H9 (cell line): ENCODE measurements around the gene PMEPA1. TPM values are rescaled to one million over a fixed set of nuclear protein-coding genes. Genes with fewer than 3 reads are reported as not detected.

ENCODE experiments used
- DNase-seq: peaks from one replicate; pipeline ENCODE4 v3.0.0-alpha.2; 2017
- H2AFZ ChIP-seq: one replicate; pipeline ENCODE4 v1.6.1; 2013; ENCODE audit warnings: mild to moderate bottlenecking, low read length, control low read depth, moderate library complexity
- H2AK5ac ChIP-seq: 2 replicates; pipeline ENCODE4 v1.6.1; 2013; ENCODE audit warnings: low read length, control low read depth, mixed read lengths; ENCODE audit not compliant: insufficient read length
- H2BK120ac ChIP-seq: one replicate; pipeline ENCODE4 v1.6.1; 2013; ENCODE audit warnings: low read depth, mild to moderate bottlenecking, low read length, control low read depth, inconsistent platforms; ENCODE audit not compliant: poor library complexity, severe bottlenecking
- H2BK12ac ChIP-seq: 2 replicates; pipeline ENCODE4 v1.6.1; 2013; ENCODE audit warnings: low read length, control low read depth, mixed read lengths, low read depth; ENCODE audit not compliant: insufficient read length
- H2BK15ac ChIP-seq: 2 replicates; pipeline ENCODE4 v1.6.1; 2013; ENCODE audit warnings: low read depth, low read length, control low read depth
- H2BK20ac ChIP-seq: one replicate; pipeline ENCODE4 v1.6.1; 2013; ENCODE audit warnings: low read depth, mild to moderate bottlenecking, low read length, control low read depth, inconsistent platforms; ENCODE audit not compliant: poor library complexity, severe bottlenecking
- H2BK5ac ChIP-seq: 2 replicates; pipeline ENCODE4 v1.6.1; 2013; ENCODE audit warnings: low read length, control low read depth, mixed read lengths; ENCODE audit not compliant: insufficient read length
- H3K14ac ChIP-seq: 2 replicates; pipeline ENCODE4 v1.6.1; 2013; ENCODE audit warnings: low read length, control low read depth; ENCODE audit not compliant: insufficient read depth
- H3K18ac ChIP-seq: 2 replicates; pipeline ENCODE4 v1.6.1; 2013; ENCODE audit warnings: low read depth, mild to moderate bottlenecking, mixed read lengths, low read length, control low read depth; ENCODE audit not compliant: insufficient read length
- H3K23ac ChIP-seq: 2 replicates; pipeline ENCODE4 v1.6.1; 2013; ENCODE audit warnings: low read length, control low read depth, mixed read lengths, low read depth; ENCODE audit not compliant: insufficient read length
- H3K23me2 ChIP-seq: 2 replicates; pipeline ENCODE4 v1.6.1; 2013; ENCODE audit warnings: low read depth, mild to moderate bottlenecking, mixed read lengths, low read length, control low read depth; ENCODE audit not compliant: insufficient read length, poor library complexity, severe bottlenecking
- H3K27ac ChIP-seq: 2 replicates; pipeline ENCODE4 v1.5.1; 2013; ENCODE audit warnings: low read length, control low read depth, mixed read lengths, low read depth; ENCODE audit not compliant: insufficient read length
- H3K27me3 ChIP-seq: 2 replicates; pipeline ENCODE4 v1.6.1; 2013; ENCODE audit warnings: low read length, control low read depth, inconsistent platforms; ENCODE audit not compliant: insufficient read depth
- H3K4ac ChIP-seq: 2 replicates; pipeline ENCODE4 v1.6.1; 2013; ENCODE audit warnings: low read depth, mild to moderate bottlenecking, control low read depth, inconsistent platforms, low read length, moderate library complexity
- H3K4me1 ChIP-seq: 2 replicates; pipeline ENCODE4 v1.6.1; 2013; ENCODE audit warnings: low read length, control low read depth, inconsistent platforms; ENCODE audit not compliant: insufficient read depth
- H3K4me2 ChIP-seq: 2 replicates; pipeline ENCODE4 v1.6.1; 2013; ENCODE audit warnings: low read length, control low read depth, mixed read lengths; ENCODE audit not compliant: insufficient read length, insufficient read depth
- H3K56ac ChIP-seq: 2 replicates; pipeline ENCODE4 v1.6.1; 2013; ENCODE audit warnings: low read depth, mild to moderate bottlenecking, mixed read lengths, low read length, control low read depth; ENCODE audit not compliant: insufficient read length
- H3K79me1 ChIP-seq: 2 replicates; pipeline ENCODE4 v1.6.1; 2013; ENCODE audit warnings: low read depth, mild to moderate bottlenecking, moderate library complexity, low read length, control low read depth, inconsistent platforms; ENCODE audit not compliant: insufficient read depth, poor library complexity, severe bottlenecking
- H3K79me2 ChIP-seq: 2 replicates; pipeline ENCODE4 v1.6.1; 2013; ENCODE audit warnings: low read length, control low read depth, inconsistent platforms; ENCODE audit not compliant: insufficient read depth
- H3K9ac ChIP-seq: 2 replicates; pipeline ENCODE4 v1.6.1; 2013; ENCODE audit warnings: low read length, control low read depth, mixed read lengths; ENCODE audit not compliant: insufficient read length; ENCODE audit errors: extremely low read depth
- H3K9me3 ChIP-seq: one replicate; pipeline ENCODE4 v1.6.1; 2013; ENCODE audit warnings: low read depth, low read length, inconsistent platforms; ENCODE audit not compliant: control insufficient read depth
- H3T11ph ChIP-seq: one replicate; pipeline ENCODE4 v1.6.1; 2013; ENCODE audit warnings: mild to moderate bottlenecking, low read length, control low read depth, inconsistent platforms
- H4K20me1 ChIP-seq: one replicate; pipeline ENCODE4 v1.6.1; 2013; ENCODE audit not compliant: control insufficient read depth, insufficient read length, insufficient read depth
- H4K5ac ChIP-seq: 2 replicates; pipeline ENCODE4 v1.6.1; 2013; ENCODE audit warnings: low read depth, mild to moderate bottlenecking, mixed read lengths, low read length, control low read depth; ENCODE audit not compliant: insufficient read length
- H4K8ac ChIP-seq: replicated peaks from 2 replicates; pipeline ENCODE4 v1.6.1; 2013; ENCODE audit warnings: low read length, control low read depth, mixed read lengths, low read depth; ENCODE audit not compliant: insufficient read length
- H4K91ac ChIP-seq: 2 replicates; pipeline ENCODE4 v1.6.1; 2013; ENCODE audit warnings: low read depth, mild to moderate bottlenecking, moderate library complexity, mixed read lengths, low read length, control low read depth; ENCODE audit not compliant: insufficient read length
- H3K27ac Mint-ChIP-seq, 3 experiments: 2 replicates in 2 of 3; 3 replicates in 1 of 3; pipeline ENCODE4 v1.8.0; 2020 to 2021; ENCODE audit warnings: mixed read lengths in 3 of 3, mild to moderate bottlenecking in 1 of 3, moderate library complexity in 1 of 3
- H3K27me3 Mint-ChIP-seq: 2 replicates; pipeline ENCODE4 v1.8.0; 2021; ENCODE audit warnings: low read depth, mild to moderate bottlenecking, moderate library complexity, mixed read lengths
- H3K36me3 Mint-ChIP-seq, 3 experiments: 2 replicates in 2 of 3; 3 replicates in 1 of 3; pipeline ENCODE4 v1.8.0; 2020 to 2021; ENCODE audit warnings: low read depth in 3 of 3, mixed read lengths in 3 of 3; ENCODE audit not compliant: insufficient read depth in 1 of 3
- H3K4me1 Mint-ChIP-seq, 2 experiments: 2 replicates each; pipeline ENCODE4 v1.8.0; 2020; ENCODE audit warnings: mixed read lengths in 2 of 2
- H3K4me3 Mint-ChIP-seq, 2 experiments: 2 replicates in 1 of 2; 3 replicates in 1 of 2; pipeline ENCODE4 v1.8.0; 2020 to 2021; ENCODE audit warnings: mild to moderate bottlenecking in 2 of 2, mixed read lengths in 2 of 2, moderate library complexity in 1 of 2
- H3K9me3 Mint-ChIP-seq, 2 experiments: 2 replicates in 1 of 2; 3 replicates in 1 of 2; pipeline ENCODE4 v1.8.0; 2020; ENCODE audit warnings: mild to moderate bottlenecking in 2 of 2, mixed read lengths in 2 of 2, moderate library complexity in 1 of 2
- WGBS: extraction: QIAGEN DNeasy Blood & Tissue Kit; methylation state at CpG from one replicate; pipeline ENCODE4 v1.1.7; 2013; ENCODE audit warnings: missing lambda C conversion rate, low lambda C conversion rate, mixed read lengths; ENCODE audit not compliant: insufficient read length; ENCODE audit errors: extremely low coverage; 5-methylcytosine and 5-hydroxymethylcytosine counted together
- total RNA-seq: library from RNA; stranded (reverse); gene quantifications from 2 replicates; pipeline ENCODE4 v1.2.1, GENCODE V29; 2021
- TF ChIP-seq, protein P1 (sequence below): fragments of 200-600 bp; sonication (generic); conservative IDR thresholded peaks from 3 replicates; pipeline ENCODE4 v1.8.0; 2021; ENCODE audit warnings: antibody characterized with exemption, mild to moderate bottlenecking

The PMEPA1 gene
- total RNA-seq, 1 experiment from 2014 or later: 34.6 TPM

DNA sequence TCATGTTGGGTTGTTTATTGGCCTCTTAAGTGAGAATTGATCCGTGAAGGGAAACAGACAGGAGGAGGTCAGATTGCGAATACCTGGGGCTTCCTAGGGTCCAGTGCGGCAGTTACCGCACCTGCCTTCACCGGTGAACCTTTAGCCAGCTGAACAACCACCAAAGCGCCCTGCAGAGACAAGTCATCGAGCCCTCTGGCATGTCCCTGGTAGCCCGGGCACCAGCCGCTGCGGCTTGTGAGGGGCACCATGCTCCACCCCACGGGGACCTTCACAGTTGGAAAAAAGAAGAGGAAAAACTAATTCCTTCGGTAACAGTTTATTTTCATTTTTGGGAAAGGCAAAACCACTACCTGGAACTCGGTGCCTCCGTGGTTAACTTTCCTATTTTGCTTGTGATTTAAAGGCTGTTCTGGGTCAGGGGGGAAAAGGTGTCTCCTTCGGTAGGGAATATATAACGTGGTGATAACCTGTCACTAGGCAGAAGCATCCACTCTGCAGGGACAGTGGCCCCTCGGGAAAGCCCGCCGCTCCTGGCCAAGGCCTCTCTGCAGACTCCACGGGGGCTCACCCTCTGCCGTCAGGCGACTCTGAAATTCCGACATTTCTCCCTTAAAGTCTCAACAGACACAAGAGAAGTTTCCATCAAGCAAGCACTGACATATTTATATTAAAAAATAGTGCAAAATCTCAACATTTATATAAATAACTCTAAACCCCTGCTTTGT, 58.9 kb downstream of the PMEPA1 start:
- Histone ChIP-seq H3K14ac (no peak overlapping the region), H3K4me2 (no peak overlapping the region), H3K9me3 (no peaks in the 10 kb centered on the region), H3K18ac (no peak overlapping the region), H3T11ph (no peak overlapping the region), H2BK12ac (no peak overlapping the region), H3K23me2 (no peaks in the 10 kb centered on the region), H2BK120ac (no peak overlapping the region), H4K8ac (no peak overlapping the region), H4K91ac (no peak overlapping the region), H2AK5ac (no peak overlapping the region), H2BK20ac (no peak overlapping the region), H4K20me1 (no peaks in the 10 kb centered on the region), H3K4me1 (0 out of 2 replicates have a peak, but pooled peaks cover 3% of the 10 kb centered on the region), H3K27ac (no peak overlapping the region), H3K56ac (no peak overlapping the region), H3K79me1 (no peaks in the 10 kb centered on the region), H3K4ac (no peak overlapping the region), H3K79me2 (no peaks in the 10 kb centered on the region), H3K23ac (no peak overlapping the region), H3K9ac (no peak overlapping the region), H4K5ac (no peak overlapping the region), H2BK5ac (no peak overlapping the region), H3K27me3 (no peaks in the 10 kb centered on the region), H2AFZ (no peak overlapping the region), H2BK15ac (no peak overlapping the region)
- no CpG with 5 or more reads among the region's 23 CpGs for WGBS
- Mint-ChIP-seq H3K27me3 (no peaks in the 10 kb centered on the region), H3K4me1 (peaks cover 17 to 26% of the 10 kb centered on the region in 2 experiments), H3K4me3 (no peak overlapping the region), H3K9me3 (peaks cover 3 to 4% of the 10 kb centered on the region in 2 experiments), H3K27ac (no peak overlapping the region; a peak in 1 of 7 replicates), H3K36me3 (peaks cover 10 to 40% (median 15%) of the 10 kb centered on the region in 3 experiments)
- TF ChIP-seq, protein P1, sequence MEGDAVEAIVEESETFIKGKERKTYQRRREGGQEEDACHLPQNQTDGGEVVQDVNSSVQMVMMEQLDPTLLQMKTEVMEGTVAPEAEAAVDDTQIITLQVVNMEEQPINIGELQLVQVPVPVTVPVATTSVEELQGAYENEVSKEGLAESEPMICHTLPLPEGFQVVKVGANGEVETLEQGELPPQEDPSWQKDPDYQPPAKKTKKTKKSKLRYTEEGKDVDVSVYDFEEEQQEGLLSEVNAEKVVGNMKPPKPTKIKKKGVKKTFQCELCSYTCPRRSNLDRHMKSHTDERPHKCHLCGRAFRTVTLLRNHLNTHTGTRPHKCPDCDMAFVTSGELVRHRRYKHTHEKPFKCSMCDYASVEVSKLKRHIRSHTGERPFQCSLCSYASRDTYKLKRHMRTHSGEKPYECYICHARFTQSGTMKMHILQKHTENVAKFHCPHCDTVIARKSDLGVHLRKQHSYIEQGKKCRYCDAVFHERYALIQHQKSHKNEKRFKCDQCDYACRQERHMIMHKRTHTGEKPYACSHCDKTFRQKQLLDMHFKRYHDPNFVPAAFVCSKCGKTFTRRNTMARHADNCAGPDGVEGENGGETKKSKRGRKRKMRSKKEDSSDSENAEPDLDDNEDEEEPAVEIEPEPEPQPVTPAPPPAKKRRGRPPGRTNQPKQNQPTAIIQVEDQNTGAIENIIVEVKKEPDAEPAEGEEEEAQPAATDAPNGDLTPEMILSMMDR: no peak
- peak; percentile 12 for DNase-seq
